Measurements from ENCODE around the gene NCBP3.
"Not testable (repeated sequence)": the region's sequence is repeated elsewhere in the genome, so short reads cannot be mapped to it uniquely, and the experiment has no call there.

Gene NCBP3

GRCh38 chr17:3860939-3861700, 15.1 kb upstream of the NCBP3 start:
- no peak overlapping the region for H3K27ac Mint-ChIP-seq
- H3K27me3 Mint-ChIP-seq (ENCODE audit: low read depth) = no peaks in the 10 kb centered on the region
- peaks cover 3% of the 10 kb centered on the region for H3K36me3 Mint-ChIP-seq (ENCODE audit: low read depth)
- no peaks in the 10 kb centered on the region for H3K4me1 Mint-ChIP-seq
- TF ChIP-seq CTCF (IDR thresholded peaks at IDR 0.05; ENCODE audit: unreplicated experiment in 3 of 3) = no peak
- no peak overlapping the region for H3K4me3 Mint-ChIP-seq
- no peaks in the 10 kb centered on the region for H3K9me3 Mint-ChIP-seq

GRCh38 chr17:3859940-3860339, 13.9 kb upstream of the NCBP3 start:
- TF ChIP-seq CTCF (IDR thresholded peaks at IDR 0.05; ENCODE audit: unreplicated experiment in 3 of 3) = no peak
- no peaks in the 10 kb centered on the region for H3K9me3 Mint-ChIP-seq

GRCh38 chr17:3857261-3858105, 11.4 kb upstream of the NCBP3 start:
- H3K36me3 Mint-ChIP-seq (ENCODE audit: low read depth) = peaks cover 3% of the 10 kb centered on the region
- no peak for TF ChIP-seq CTCF (IDR thresholded peaks at IDR 0.05; ENCODE audit: unreplicated experiment in 3 of 3)
- no peak overlapping the region for H3K27ac Mint-ChIP-seq
- no peaks in the 10 kb centered on the region for H3K9me3 Mint-ChIP-seq
- H3K27me3 Mint-ChIP-seq (ENCODE audit: low read depth) = no peaks in the 10 kb centered on the region
- H3K4me1 Mint-ChIP-seq = no peaks in the 10 kb centered on the region
- H3K4me3 Mint-ChIP-seq = no peak overlapping the region

More at GRCh38 chr17:3859940-3860339, 13.9 kb upstream of the NCBP3 start:
- H3K27ac Mint-ChIP-seq = no peak overlapping the region
- no peaks in the 10 kb centered on the region for H3K4me1 Mint-ChIP-seq
- no peak overlapping the region for H3K4me3 Mint-ChIP-seq
- H3K36me3 Mint-ChIP-seq (ENCODE audit: low read depth) = peaks cover 3% of the 10 kb centered on the region
- H3K27me3 Mint-ChIP-seq (ENCODE audit: low read depth) = no peaks in the 10 kb centered on the region

GRCh38 chr17:3854204-3854603, 8.2 kb upstream of the NCBP3 start:
- not testable (repeated sequence) for H3K4me1 Mint-ChIP-seq; H3K4me3 Mint-ChIP-seq; H3K36me3 Mint-ChIP-seq (ENCODE audit: low read depth); H3K27ac Mint-ChIP-seq; H3K27me3 Mint-ChIP-seq (ENCODE audit: low read depth); H3K9me3 Mint-ChIP-seq

- TF ChIP-seq CTCF (IDR thresholded peaks at IDR 0.05; ENCODE audit: unreplicated experiment in 3 of 3) = no peak
- H3K27me3 Mint-ChIP-seq (ENCODE audit: low read depth) = peaks cover 8% of the 10 kb centered on the region
- H3K27ac Mint-ChIP-seq = no peak overlapping the region
- no peaks in the 10 kb centered on the region for H3K4me1 Mint-ChIP-seq
- H3K36me3 Mint-ChIP-seq (ENCODE audit: low read depth) = no peaks in the 10 kb centered on the region
- no peaks in the 10 kb centered on the region for H3K9me3 Mint-ChIP-seq
- H3K4me3 Mint-ChIP-seq = no peak overlapping the region
These were observed 6.5 kb upstream of the NCBP3 start for GRCh38 chr17:3852561-3852960.

- Mint-ChIP-seq H3K4me3 (no peak overlapping the region), H3K9me3 (no peaks in the 10 kb centered on the region), H3K36me3 (ENCODE audit: low read depth) (no peaks in the 10 kb centered on the region), H3K27ac (no peak overlapping the region), H3K27me3 (ENCODE audit: low read depth) (peaks cover 8% of the 10 kb centered on the region), H3K4me1 (no peaks in the 10 kb centered on the region)
- no peak for TF ChIP-seq CTCF (IDR thresholded peaks at IDR 0.05; ENCODE audit: unreplicated experiment in 3 of 3)
These were observed 5.5 kb upstream of the NCBP3 start for GRCh38 chr17:3851461-3852100.
